HepG2 (cell line): Measurements from ENCODE around the gene SETD1B. TPM values are rescaled to one million over a fixed set of nuclear protein-coding genes. Genes with fewer than 3 reads are reported as not detected.
A peak's percentile ranks its signal among the peaks of the same experiment; 100 is the strongest.

Source experiments
- ATF7-NPFF ChIP-seq: sonication (generic); formaldehyde crosslinking; IDR thresholded peaks from 2 replicates; pipeline ENCODE4 v1.8.1; 2023; ENCODE audit warnings: mild to moderate bottlenecking, low read depth, missing genetic modification reagents, moderate library complexity
- BCL6 ChIP-seq: IDR thresholded peaks from 2 replicates; pipeline ENCODE4 v1.6.1; 2016; ENCODE audit warnings: missing genetic modification reagents, missing compliant biosample characterization
- GPN1 ChIP-seq: sonication (generic); formaldehyde crosslinking; IDR thresholded peaks from 2 replicates; pipeline ENCODE4 v1.5.1; 2020; ENCODE audit warnings: missing genetic modification reagents, borderline replicate concordance
- KDM5B ChIP-seq: sonication (generic); formaldehyde crosslinking; IDR thresholded peaks from 2 replicates; pipeline ENCODE4 v1.4.0; 2020; ENCODE audit warnings: missing genetic modification reagents, mild to moderate bottlenecking, borderline replicate concordance
- MXD4 ChIP-seq: IDR thresholded peaks from 2 replicates; pipeline ENCODE4 v1.6.1; 2016; ENCODE audit warnings: mild to moderate bottlenecking, missing biosample characterization, missing genetic modification reagents
- NCOR1 ChIP-seq: fragments of 200-600 bp; sonication (generic); IDR thresholded peaks from 2 replicates; pipeline ENCODE4 v1.7.0; 2017; ENCODE audit warnings: antibody characterized with exemption, low read length, borderline replicate concordance
- NFAT5 ChIP-seq: sonication (generic); formaldehyde crosslinking; IDR thresholded peaks from 2 replicates; pipeline ENCODE4 v1.4.0; 2020; ENCODE audit warnings: missing genetic modification reagents
- NRL ChIP-seq: sonication (generic); formaldehyde crosslinking; IDR thresholded peaks from 2 replicates; pipeline ENCODE4 v1.5.0; 2020; ENCODE audit warnings: missing genetic modification reagents, mild to moderate bottlenecking, moderate library complexity, borderline replicate concordance
- SATB2 ChIP-seq: sonication (generic); formaldehyde crosslinking; IDR thresholded peaks from 2 replicates; pipeline ENCODE4 v1.5.0; 2020; ENCODE audit warnings: missing genetic modification reagents
- SP140L ChIP-seq: sonication (generic); formaldehyde crosslinking; IDR thresholded peaks from 2 replicates; pipeline ENCODE4 v1.4.0; 2020; ENCODE audit warnings: missing genetic modification reagents, borderline replicate concordance
- TCF7L2 ChIP-seq: IDR thresholded peaks from 2 replicates; pipeline ENCODE4 v1.6.1; 2011; ENCODE audit warnings: mild to moderate bottlenecking, low read depth, low read length, moderate library complexity
- TMF1 ChIP-seq: sonication (generic); formaldehyde crosslinking; IDR thresholded peaks from 2 replicates; pipeline ENCODE4 v1.8.1; 2022; ENCODE audit warnings: low read depth, missing genetic modification reagents
- TOPORS ChIP-seq: sonication (generic); formaldehyde crosslinking; IDR thresholded peaks from 2 replicates; pipeline ENCODE4 v1.8.0; 2023; ENCODE audit warnings: mild to moderate bottlenecking, missing genetic modification reagents
- UBTF ChIP-seq: sonication (generic); formaldehyde crosslinking; IDR thresholded peaks from 2 replicates; pipeline ENCODE4 v1.4.0; 2020; ENCODE audit warnings: mild to moderate bottlenecking, missing genetic modification reagents
- ZC3H4 ChIP-seq: sonication (generic); formaldehyde crosslinking; IDR thresholded peaks from 2 replicates; pipeline ENCODE4 v1.4.0; 2020; ENCODE audit warnings: missing genetic modification reagents, borderline replicate concordance
- ZNF607 ChIP-seq: sonication (generic); formaldehyde crosslinking; IDR thresholded peaks from 2 replicates; pipeline ENCODE4 v1.5.1; 2020; ENCODE audit warnings: missing genetic modification reagents, mild to moderate bottlenecking, borderline replicate concordance
- ZNF646 ChIP-seq: sonication (generic); formaldehyde crosslinking; IDR thresholded peaks from 2 replicates; pipeline ENCODE4 v1.9.0; 2021; ENCODE audit warnings: mild to moderate bottlenecking, missing genetic modification reagents
- polyA plus RNA-seq, 8 experiments: library from polyadenylated mRNA; depleted of rRNA in 3 of 8; stranded (reverse) in 7 of 8; unstranded in 1 of 8; fragments of >200 nt; fragmentation: Illumina TruSeq in 4 of 8; extraction: Trizol in 4 of 8; gene quantifications; 2 replicates each; pipeline versions ENCODE4 v1.2.1 to v1.2.3, GENCODE V29; 2011 to 2016; ENCODE audit warnings: low read depth in 4 of 8, missing spikeins in 1 of 8, mixed read lengths in 1 of 8; ENCODE audit not compliant: insufficient read depth in 1 of 8
- total RNA-seq, 5 experiments: library from RNA; depleted of rRNA; stranded (reverse); fragments of >200 nt; fragmentation: Illumina TruSeq; extraction: Trizol; gene quantifications; 2 replicates each; pipeline ENCODE4 v1.2.3, GENCODE V29; 2016; ENCODE audit warnings: low read depth in 1 of 5

The SETD1B gene
- total and polyA plus RNA-seq, 2 of the 13 experiments (the other 11 are each of a cell fraction or from before 2014, with no cell fraction given), result 1.1 to 1.4 TPM

- TF ChIP-seq NFAT5 (CRISPR knock-in tag) (no peak), ZC3H4 (CRISPR knock-in tag) (no peak), NCOR1 (peak; percentile 29; the same call in 1 of the 2 replicates), TCF7L2 (no peak), TMF1 (CRISPR knock-in tag) (no peak), ATF7-NPFF (no peak), ZNF607 (no peak), NRL (CRISPR knock-in tag) (no peak), GPN1 (no peak), SP140L (CRISPR knock-in tag) (no peak), TOPORS (CRISPR knock-in tag) (no peak), ZNF646 (no peak), SATB2 (CRISPR knock-in tag) (no peak), UBTF (CRISPR knock-in tag) (peak; percentile 41), BCL6 (0 out of 2 replicates have a peak, but pooled peaks have one; percentile 25), MXD4 (CRISPR knock-in tag) (no peak), KDM5B (CRISPR knock-in tag) (no peak)
Observed at GRCh38 chr12:121860257-121860656, 56.4 kb downstream of the SETD1B start (continued).
